Measurements from ENCODE around the gene NEK8. TPM values are rescaled to one million over a fixed set of nuclear protein-coding genes. Genes with fewer than 3 reads are reported as not detected.

Gene NEK8
- total RNA-seq, 1 donor from 2014 or later, result 4.3 TPM

GRCh38 chr17:28744104-28744971, 15.8 kb downstream of the NEK8 start:
- Mint-ChIP-seq H3K27me3 (ENCODE audit: low read depth, unreplicated experiment) (no peaks in the 10 kb centered on the region), H3K4me1 (ENCODE audit: low read depth, unreplicated experiment) (peaks cover 11% of the 10 kb centered on the region), H3K36me3 (ENCODE audit: low read depth, unreplicated experiment) (peaks cover 18% of the 10 kb centered on the region), H3K27ac (ENCODE audit: unreplicated experiment) (peak overlapping the region; percentile 92), H3K4me3 (ENCODE audit: unreplicated experiment) (peak overlapping the region; percentile 94), H3K9me3 (ENCODE audit: unreplicated experiment) (peaks cover 5% of the 10 kb centered on the region)
- Histone ChIP-seq H3K9me3 (ENCODE audit: insufficient read depth, low read depth, low read length) (peaks cover 3% of the 10 kb centered on the region), H3K4me1 (ENCODE audit: insufficient read depth, low read length) (peaks cover 30% of the 10 kb centered on the region), H3K4me2 (ENCODE audit: low read length) (peak overlapping the region; percentile 95), H3K9ac (ENCODE audit: low read length) (peak overlapping the region; percentile 92), H3K4me3 (ENCODE audit: insufficient read depth, low read depth, low read length) (peak overlapping the region; percentile 85), H4K20me1 (ENCODE audit: insufficient read depth, low read length) (peaks cover 48% of the 10 kb centered on the region), H2AFZ (ENCODE audit: low read depth, low read length) (no peak overlapping the region), H3K36me3 (ENCODE audit: insufficient read depth, low read length) (peaks cover 7% of the 10 kb centered on the region), H3K79me2 (ENCODE audit: insufficient read depth, low read length) (peaks cover 52% of the 10 kb centered on the region), H3K27ac (ENCODE audit: low read depth, low read length) (peak overlapping the region; percentile 83), H3K27me3 (ENCODE audit: insufficient read depth, low read length) (no peaks in the 10 kb centered on the region)
- TF ChIP-seq CTCF (IDR thresholded peaks at IDR 0.05; ENCODE audit: insufficient read depth, low read depth, low read length) (no peak), EZH2 (IDR thresholded peaks at IDR 0.05; ENCODE audit: insufficient read depth, low read length) (no peak)
- no peak for FAIRE-seq
- no peak for DNase-seq (ENCODE audit: low read depth)

- peak overlapping the region; percentile 94 for H3K4me3 Mint-ChIP-seq (ENCODE audit: unreplicated experiment)
- H3K36me3 Mint-ChIP-seq (ENCODE audit: low read depth, unreplicated experiment), result peaks cover 15% of the 10 kb centered on the region
- Histone ChIP-seq H3K4me3 (ENCODE audit: insufficient read depth, low read depth, low read length) (peak overlapping the region; percentile 85), H3K79me2 (ENCODE audit: insufficient read depth, low read length) (peaks cover 54% of the 10 kb centered on the region), H2AFZ (ENCODE audit: low read depth, low read length) (no peak overlapping the region), H3K27me3 (ENCODE audit: insufficient read depth, low read length) (no peaks in the 10 kb centered on the region), H4K20me1 (ENCODE audit: insufficient read depth, low read length) (peaks cover 55% of the 10 kb centered on the region), H3K9ac (ENCODE audit: low read length) (peak overlapping the region; percentile 92), H3K9me3 (ENCODE audit: insufficient read depth, low read depth, low read length) (peaks cover 3% of the 10 kb centered on the region), H3K27ac (ENCODE audit: low read depth, low read length) (peak overlapping the region; percentile 77), H3K4me1 (ENCODE audit: insufficient read depth, low read length) (peaks cover 31% of the 10 kb centered on the region), H3K4me2 (ENCODE audit: low read length) (peak overlapping the region; percentile 95), H3K36me3 (ENCODE audit: insufficient read depth, low read length) (peaks cover 7% of the 10 kb centered on the region)
- FAIRE-seq (no peak), DNase-seq (ENCODE audit: low read depth) (peak; percentile 27)
- no peaks in the 10 kb centered on the region for H3K9me3 Mint-ChIP-seq (ENCODE audit: unreplicated experiment)
- H3K4me1 Mint-ChIP-seq (ENCODE audit: low read depth, unreplicated experiment), result peaks cover 11% of the 10 kb centered on the region
- no peak for TF ChIP-seq CTCF (IDR thresholded peaks at IDR 0.05; ENCODE audit: insufficient read depth, low read depth, low read length)
- TF ChIP-seq EZH2 (IDR thresholded peaks at IDR 0.05; ENCODE audit: insufficient read depth, low read length), result no peak
- H3K27me3 Mint-ChIP-seq (ENCODE audit: low read depth, unreplicated experiment), result no peaks in the 10 kb centered on the region
- H3K27ac Mint-ChIP-seq (ENCODE audit: unreplicated experiment), result peak overlapping the region; percentile 92
These were observed 16.6 kb downstream of the NEK8 start for GRCh38 chr17:28744972-28745785.
